Ishikawa (cell line): ENCODE data around the gene CACNA2D4.

Experiments
- CEBPB ChIP-seq: IDR thresholded peaks from 2 replicates; pipeline ENCODE4 v1.6.1; 2012
- CREB1 ChIP-seq: IDR thresholded peaks from 2 replicates; pipeline ENCODE4 v1.6.1; 2012; ENCODE audit warnings: low read depth
- EGR1 ChIP-seq: IDR thresholded peaks from 2 replicates; pipeline ENCODE4 v1.6.1; 2012
- EP300 ChIP-seq: IDR thresholded peaks from 2 replicates; pipeline ENCODE4 v1.6.1; 2012; ENCODE audit warnings: borderline replicate concordance
- FOXM1 ChIP-seq: IDR thresholded peaks from 2 replicates; pipeline ENCODE4 v1.6.1; 2012; ENCODE audit warnings: low read depth, borderline replicate concordance
- TEAD4 ChIP-seq: IDR thresholded peaks from 2 replicates; pipeline ENCODE4 v1.6.1; 2012
- YY1 ChIP-seq: IDR thresholded peaks from 2 replicates; pipeline ENCODE4 v1.6.1; 2012; ENCODE audit warnings: low read depth
- TF ChIP-seq, protein P1 (sequence below): IDR thresholded peaks from 2 replicates; pipeline ENCODE4 v1.6.1; 2012
- TF ChIP-seq, protein P2 (sequence below): IDR thresholded peaks from 2 replicates; pipeline ENCODE4 v1.6.1; 2012; ENCODE audit warnings: low read depth, mild to moderate bottlenecking

DNA sequence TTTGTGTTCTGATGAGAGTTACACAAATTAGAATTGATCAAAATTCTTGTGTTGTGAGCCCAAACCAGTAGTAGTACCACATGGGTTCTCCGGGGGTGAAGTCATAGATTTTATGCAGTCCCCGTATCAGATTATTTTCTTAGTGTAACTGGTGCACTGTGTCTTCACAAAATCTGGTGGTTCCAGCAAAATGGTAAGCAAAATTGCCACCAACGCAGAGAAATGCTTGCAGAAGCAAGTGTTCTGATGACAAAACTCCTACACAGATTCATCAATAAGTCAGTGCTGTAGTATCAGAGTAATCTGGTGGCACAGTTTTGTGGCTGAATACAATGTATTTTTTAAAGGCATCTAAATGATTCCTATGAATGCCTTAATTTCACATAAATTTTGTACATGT, 1.3 kb upstream of the CACNA2D4 start:
- TF ChIP-seq, protein P1, sequence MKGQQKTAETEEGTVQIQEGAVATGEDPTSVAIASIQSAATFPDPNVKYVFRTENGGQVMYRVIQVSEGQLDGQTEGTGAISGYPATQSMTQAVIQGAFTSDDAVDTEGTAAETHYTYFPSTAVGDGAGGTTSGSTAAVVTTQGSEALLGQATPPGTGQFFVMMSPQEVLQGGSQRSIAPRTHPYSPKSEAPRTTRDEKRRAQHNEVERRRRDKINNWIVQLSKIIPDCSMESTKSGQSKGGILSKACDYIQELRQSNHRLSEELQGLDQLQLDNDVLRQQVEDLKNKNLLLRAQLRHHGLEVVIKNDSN: no peak
- TF ChIP-seq YY1 (no peak), EP300 (no peak), EGR1 (no peak), CEBPB (no peak), CREB1 (no peak), FOXM1 (no peak), TEAD4 (no peak)
- TF ChIP-seq, protein P2, sequence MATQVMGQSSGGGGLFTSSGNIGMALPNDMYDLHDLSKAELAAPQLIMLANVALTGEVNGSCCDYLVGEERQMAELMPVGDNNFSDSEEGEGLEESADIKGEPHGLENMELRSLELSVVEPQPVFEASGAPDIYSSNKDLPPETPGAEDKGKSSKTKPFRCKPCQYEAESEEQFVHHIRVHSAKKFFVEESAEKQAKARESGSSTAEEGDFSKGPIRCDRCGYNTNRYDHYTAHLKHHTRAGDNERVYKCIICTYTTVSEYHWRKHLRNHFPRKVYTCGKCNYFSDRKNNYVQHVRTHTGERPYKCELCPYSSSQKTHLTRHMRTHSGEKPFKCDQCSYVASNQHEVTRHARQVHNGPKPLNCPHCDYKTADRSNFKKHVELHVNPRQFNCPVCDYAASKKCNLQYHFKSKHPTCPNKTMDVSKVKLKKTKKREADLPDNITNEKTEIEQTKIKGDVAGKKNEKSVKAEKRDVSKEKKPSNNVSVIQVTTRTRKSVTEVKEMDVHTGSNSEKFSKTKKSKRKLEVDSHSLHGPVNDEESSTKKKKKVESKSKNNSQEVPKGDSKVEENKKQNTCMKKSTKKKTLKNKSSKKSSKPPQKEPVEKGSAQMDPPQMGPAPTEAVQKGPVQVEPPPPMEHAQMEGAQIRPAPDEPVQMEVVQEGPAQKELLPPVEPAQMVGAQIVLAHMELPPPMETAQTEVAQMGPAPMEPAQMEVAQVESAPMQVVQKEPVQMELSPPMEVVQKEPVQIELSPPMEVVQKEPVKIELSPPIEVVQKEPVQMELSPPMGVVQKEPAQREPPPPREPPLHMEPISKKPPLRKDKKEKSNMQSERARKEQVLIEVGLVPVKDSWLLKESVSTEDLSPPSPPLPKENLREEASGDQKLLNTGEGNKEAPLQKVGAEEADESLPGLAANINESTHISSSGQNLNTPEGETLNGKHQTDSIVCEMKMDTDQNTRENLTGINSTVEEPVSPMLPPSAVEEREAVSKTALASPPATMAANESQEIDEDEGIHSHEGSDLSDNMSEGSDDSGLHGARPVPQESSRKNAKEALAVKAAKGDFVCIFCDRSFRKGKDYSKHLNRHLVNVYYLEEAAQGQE: no peak
